GM19023 (cell line): Measurements from ENCODE around the gene DUSP8.

Source experiments
- ATAC-seq: cut with Tn5 transposase; IDR thresholded peaks from one replicate; pipeline ENCODE4 v1.9.1; 2021; ENCODE audit warnings: mild to moderate bottlenecking, moderate library complexity; ENCODE audit not compliant: unreplicated experiment

Gene DUSP8

GRCh38 chr11:1504581-1505290, 67.3 kb downstream of the DUSP8 start:
- no peak for ATAC-seq

DNA sequence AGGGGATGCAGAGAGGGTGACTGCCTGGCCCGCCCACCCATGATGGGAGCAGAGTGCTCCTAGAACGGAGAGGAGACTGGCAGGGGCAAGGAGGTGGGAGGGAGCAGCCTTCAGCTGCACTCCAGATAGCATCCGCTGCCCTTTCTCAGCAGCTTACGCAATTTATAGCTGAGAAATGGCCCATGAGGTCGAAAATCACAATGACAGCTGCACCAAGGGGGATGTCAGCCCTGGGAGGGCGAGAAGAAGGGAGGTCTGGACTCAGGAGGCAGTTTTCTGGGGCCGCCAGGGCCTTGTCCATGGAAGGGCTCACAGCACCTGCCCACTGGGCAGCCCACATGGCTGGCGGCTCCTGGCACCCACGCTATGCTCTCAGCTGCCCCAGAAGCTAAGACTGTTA, 67.9 kb downstream of the DUSP8 start:
- ATAC-seq: no peak
